DOHH2 (cell line): ENCODE measurements around the gene ZBED1.

Experiments
- EZH2phosphoT487 ChIP-seq: fragments of 200-600 bp; sonication (generic); IDR thresholded peaks from 2 replicates; pipeline ENCODE4 v1.6.1; 2017; ENCODE audit warnings: borderline replicate concordance, mild to moderate bottlenecking, antibody characterized with exemption, low read length, moderate library complexity, mixed read lengths
- TF ChIP-seq, protein P1 (sequence below): fragments of 200-600 bp; sonication (generic); IDR thresholded peaks from one replicate; pipeline ENCODE4 v1.5.1; 2014; ENCODE audit warnings: antibody characterized with exemption, mild to moderate bottlenecking, low read depth, low read length; ENCODE audit not compliant: poor library complexity, severe bottlenecking

DNA sequence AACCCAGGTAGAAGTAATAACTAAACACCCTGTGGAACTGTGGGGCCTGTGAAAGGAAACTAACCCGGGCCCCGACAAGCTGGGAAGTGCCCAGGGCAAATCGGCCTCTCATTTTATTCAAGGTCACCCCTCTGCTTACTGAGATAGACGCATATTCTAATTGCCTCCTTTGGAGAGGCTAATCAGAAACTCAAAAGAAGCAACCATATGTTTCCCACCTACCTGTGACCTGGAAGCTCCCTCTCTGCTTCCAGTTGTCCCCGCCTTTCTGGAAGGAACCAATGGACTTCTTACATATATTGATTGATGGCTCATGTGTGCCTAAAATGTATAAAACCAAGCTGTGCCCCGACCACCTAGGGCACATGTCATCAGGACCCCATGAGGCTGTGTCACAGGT is 23.1 kb upstream of the ZBED1 start:
- TF ChIP-seq, protein P1, sequence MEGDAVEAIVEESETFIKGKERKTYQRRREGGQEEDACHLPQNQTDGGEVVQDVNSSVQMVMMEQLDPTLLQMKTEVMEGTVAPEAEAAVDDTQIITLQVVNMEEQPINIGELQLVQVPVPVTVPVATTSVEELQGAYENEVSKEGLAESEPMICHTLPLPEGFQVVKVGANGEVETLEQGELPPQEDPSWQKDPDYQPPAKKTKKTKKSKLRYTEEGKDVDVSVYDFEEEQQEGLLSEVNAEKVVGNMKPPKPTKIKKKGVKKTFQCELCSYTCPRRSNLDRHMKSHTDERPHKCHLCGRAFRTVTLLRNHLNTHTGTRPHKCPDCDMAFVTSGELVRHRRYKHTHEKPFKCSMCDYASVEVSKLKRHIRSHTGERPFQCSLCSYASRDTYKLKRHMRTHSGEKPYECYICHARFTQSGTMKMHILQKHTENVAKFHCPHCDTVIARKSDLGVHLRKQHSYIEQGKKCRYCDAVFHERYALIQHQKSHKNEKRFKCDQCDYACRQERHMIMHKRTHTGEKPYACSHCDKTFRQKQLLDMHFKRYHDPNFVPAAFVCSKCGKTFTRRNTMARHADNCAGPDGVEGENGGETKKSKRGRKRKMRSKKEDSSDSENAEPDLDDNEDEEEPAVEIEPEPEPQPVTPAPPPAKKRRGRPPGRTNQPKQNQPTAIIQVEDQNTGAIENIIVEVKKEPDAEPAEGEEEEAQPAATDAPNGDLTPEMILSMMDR: no peak
- no peak for TF ChIP-seq EZH2phosphoT487
